Hepatocyte (in vitro differentiated cells): ENCODE results near the gene PKP4. TPM values are rescaled to one million over a fixed set of nuclear protein-coding genes. Genes with fewer than 3 reads are reported as not detected.

Source experiments
- DNase-seq: peaks from one replicate; pipeline ENCODE4 v3.0.0-alpha.2; 2016; ENCODE audit warnings: low spot score
- H2AFZ ChIP-seq: fragments of 200-600 bp; sonication (generic); 2 replicates; pipeline ENCODE4 v1.6.0; 2016; ENCODE audit warnings: antibody characterized with exemption, mild to moderate bottlenecking
- H3K27ac ChIP-seq: fragments of 200-600 bp; sonication (generic); 2 replicates; pipeline ENCODE4 v1.5.1; 2016; ENCODE audit warnings: mild to moderate bottlenecking
- H3K27me3 ChIP-seq: fragments of 200-600 bp; sonication (generic); 2 replicates; pipeline ENCODE4 v1.6.1; 2016
- H3K36me3 ChIP-seq: fragments of 200-600 bp; sonication (generic); replicated peaks from 2 replicates; pipeline ENCODE4 v1.5.1; 2016; ENCODE audit warnings: low read depth; ENCODE audit not compliant: insufficient read depth
- H3K4me1 ChIP-seq: fragments of 200-600 bp; sonication (generic); 2 replicates; pipeline ENCODE4 v1.5.1; 2016; ENCODE audit warnings: mild to moderate bottlenecking, moderate library complexity; ENCODE audit not compliant: insufficient read depth
- H3K4me2 ChIP-seq: fragments of 200-600 bp; sonication (generic); 2 replicates; pipeline ENCODE4 v1.6.0; 2016
- H3K4me3 ChIP-seq: fragments of 200-600 bp; sonication (generic); 2 replicates; pipeline ENCODE4 v1.5.1; 2016; ENCODE audit warnings: mild to moderate bottlenecking
- H3K79me2 ChIP-seq: fragments of 200-600 bp; sonication (generic); 2 replicates; pipeline ENCODE4 v1.6.0; 2017; ENCODE audit warnings: mild to moderate bottlenecking
- H3K9me2 ChIP-seq: fragments of 200-600 bp; sonication (generic); replicated peaks from 2 replicates; pipeline ENCODE4 v1.6.0; 2017; ENCODE audit warnings: mild to moderate bottlenecking; ENCODE audit not compliant: insufficient read depth
- H3K9me3 ChIP-seq: fragments of 200-600 bp; sonication (generic); 2 replicates; pipeline ENCODE4 v1.5.1; 2016; ENCODE audit warnings: low read depth, mild to moderate bottlenecking
- H4K20me1 ChIP-seq: fragments of 200-600 bp; sonication (generic); 2 replicates; pipeline ENCODE4 v1.6.0; 2016; ENCODE audit warnings: mild to moderate bottlenecking; ENCODE audit not compliant: insufficient read depth, poor library complexity, severe bottlenecking
- CTCF ChIP-seq: fragments of 200-600 bp; sonication (generic); IDR thresholded peaks from 2 replicates; pipeline ENCODE4 v1.5.1; 2016; ENCODE audit warnings: antibody characterized with exemption, mild to moderate bottlenecking; ENCODE audit not compliant: poor library complexity
- EZH2 ChIP-seq: fragments of 200-600 bp; sonication (generic); IDR thresholded peaks from 2 replicates; pipeline ENCODE4 v1.6.1; 2016; ENCODE audit warnings: antibody characterized with exemption, mild to moderate bottlenecking, borderline replicate concordance
- EZH2phosphoT487 ChIP-seq: fragments of 200-600 bp; sonication (generic); IDR thresholded peaks from one replicate; pipeline ENCODE4 v1.6.1; 2018; ENCODE audit warnings: antibody characterized with exemption, mild to moderate bottlenecking, low read depth, moderate library complexity; ENCODE audit not compliant: unreplicated experiment, severe bottlenecking
- WGBS: methylation state at CpG from one replicate; pipeline ENCODE4 v1.1.6; 2016; ENCODE audit warnings: low lambda C conversion rate; ENCODE audit errors: missing lambda C conversion rate; 5-methylcytosine and 5-hydroxymethylcytosine counted together
- polyA plus RNA-seq: library from polyadenylated mRNA; unstranded; fragments of >200 nt; fragmentation: Nextera tagmentation; extraction: Ambion mirVana; gene quantifications from 2 replicates; pipeline ENCODE4 v1.2.1, GENCODE V29; 2016
- total RNA-seq: library from RNA; depleted of rRNA; stranded (reverse); fragments of >200 nt; gene quantifications from 2 replicates; pipeline ENCODE4 v1.2.3, GENCODE V29; 2014

PKP4 gene
- total and polyA plus RNA-seq, 2 experiments from 2014 or later = 10.6 to 32.2 TPM

GRCh38 chr2:158686210-158686691 is 229.5 kb downstream of the PKP4 start:
- Histone ChIP-seq H3K79me2 (no peaks in the 10 kb centered on the region), H3K4me2 (no peak overlapping the region), H3K4me1 (no peaks in the 10 kb centered on the region), H3K9me2 (no peaks in the 10 kb centered on the region), H3K27ac (no peak overlapping the region), H3K4me3 (no peak overlapping the region), H4K20me1 (no peaks in the 10 kb centered on the region), H3K36me3 (no peaks in the 10 kb centered on the region), H2AFZ (no peak overlapping the region), H3K9me3 (no peaks in the 10 kb centered on the region), H3K27me3 (no peaks in the 10 kb centered on the region)
- TF ChIP-seq EZH2phosphoT487 = no peak
- no peak for TF ChIP-seq CTCF
- no peak for TF ChIP-seq EZH2
- 72% methylated on average over 11 of the region's 11 CpGs for WGBS
- no peak for DNase-seq

- no peaks in the 10 kb centered on the region for H3K27me3 ChIP-seq
- WGBS = 98% methylated on average over 3 of the region's 3 CpGs
- no peaks in the 10 kb centered on the region for H3K36me3 ChIP-seq
- H3K79me2 ChIP-seq = no peaks in the 10 kb centered on the region
- H2AFZ ChIP-seq = no peak overlapping the region
- H3K4me2 ChIP-seq = no peak overlapping the region
- no peaks in the 10 kb centered on the region for H4K20me1 ChIP-seq
- no peaks in the 10 kb centered on the region for H3K9me2 ChIP-seq
- H3K9me3 ChIP-seq = no peaks in the 10 kb centered on the region
- no peaks in the 10 kb centered on the region for H3K4me1 ChIP-seq
- TF ChIP-seq CTCF (no peak), EZH2 (no peak), EZH2phosphoT487 (no peak)
- H3K4me3 ChIP-seq = no peak overlapping the region
- DNase-seq = no peak
- H3K27ac ChIP-seq = no peak overlapping the region
Observed at GRCh38 chr2:158687315-158687714, 230.6 kb downstream of the PKP4 start.

GRCh38 chr2:158688721-158689120 is 232.0 kb downstream of the PKP4 start:
- Histone ChIP-seq H3K4me3 (no peak overlapping the region), H2AFZ (no peak overlapping the region), H3K27me3 (no peaks in the 10 kb centered on the region), H3K4me1 (no peaks in the 10 kb centered on the region), H3K9me2 (no peaks in the 10 kb centered on the region), H3K36me3 (no peaks in the 10 kb centered on the region), H4K20me1 (no peaks in the 10 kb centered on the region), H3K9me3 (no peaks in the 10 kb centered on the region), H3K27ac (no peak overlapping the region), H3K4me2 (no peak overlapping the region), H3K79me2 (no peaks in the 10 kb centered on the region)
- 86% methylated on average over 4 of the region's 4 CpGs for WGBS
- no peak for DNase-seq
- TF ChIP-seq EZH2phosphoT487 = no peak
- no peak for TF ChIP-seq CTCF
- TF ChIP-seq EZH2 = no peak

GRCh38 chr2:158689391-158689790 is 232.6 kb downstream of the PKP4 start:
- H3K9me2 ChIP-seq = no peaks in the 10 kb centered on the region
- TF ChIP-seq EZH2 (no peak), CTCF (no peak), EZH2phosphoT487 (no peak)
- no peak overlapping the region for H3K4me3 ChIP-seq
- no peaks in the 10 kb centered on the region for H3K79me2 ChIP-seq
- H3K27ac ChIP-seq = no peak overlapping the region
- no peak overlapping the region for H2AFZ ChIP-seq
- WGBS = 93% methylated on average over 5 of the region's 5 CpGs
- no peaks in the 10 kb centered on the region for H3K36me3 ChIP-seq
- no peaks in the 10 kb centered on the region for H4K20me1 ChIP-seq
- H3K4me2 ChIP-seq = no peak overlapping the region
- no peaks in the 10 kb centered on the region for H3K27me3 ChIP-seq
- H3K4me1 ChIP-seq = no peaks in the 10 kb centered on the region
- H3K9me3 ChIP-seq = no peaks in the 10 kb centered on the region
- DNase-seq = no peak
